ENCODE data around the gene AGXT. TPM values are rescaled to one million over a fixed set of nuclear protein-coding genes. Genes with fewer than 3 reads are reported as not detected.

AGXT gene
- total RNA-seq, 4 donors from 2014 or later = not detected

- 100% methylated on average over 1 of the region's 37 CpGs; no CpG with 5 or more reads in 1 of the 2 donors for whole genome bisulfite sequencing, 2 donors
- Histone ChIP-seq H3K4me3 (no peak overlapping the region), H3K36me3 (peaks cover 0 to 64% (median 4%) of the 10 kb centered on the region in 3 donors), H3K9me3 (no peaks in the 10 kb centered on the region), H3K4me1 (peaks cover 4 to 41% (median 13%) of the 10 kb centered on the region in 3 donors), H3K27ac (no peak overlapping the region), H3K27me3 (no peaks in the 10 kb centered on the region)
- TF ChIP-seq POLR2A (IDR thresholded peaks at IDR 0.05) (no peak), CTCF (IDR thresholded peaks at IDR 0.05) (no peak)
- DNase-seq = no peak
- intact Hi-C loops (cut with DNase I) = no loop called here
Observed at GRCh38 chr2:240888130-240888889, 19.7 kb downstream of the AGXT start.

- 60 to 78% methylated on average over 4 of the region's 11 CpGs for WGBS, 2 donors
- no peak for DNase-seq
- Histone ChIP-seq H3K9me3 (no peaks in the 10 kb centered on the region), H3K27ac (no peak overlapping the region), H3K4me1 (peaks cover 11 to 48% (median 14%) of the 10 kb centered on the region in 3 donors), H3K4me3 (no peak overlapping the region), H3K27me3 (no peaks in the 10 kb centered on the region), H3K36me3 (peaks cover 0 to 64% (median 4%) of the 10 kb centered on the region in 3 donors)
- intact Hi-C loops (cut with DNase I) = no loop called here
- no peak for TF ChIP-seq CTCF (IDR thresholded peaks at IDR 0.05)
- no peak for TF ChIP-seq POLR2A (IDR thresholded peaks at IDR 0.05)
Observed at GRCh38 chr2:240888890-240889573, 20.4 kb downstream of the AGXT start.

GRCh38 chr2:240889601-240890560, 21.3 kb downstream of the AGXT start:
- Histone ChIP-seq H3K9me3 (no peaks in the 10 kb centered on the region), H3K36me3 (peaks cover 0 to 64% (median 4%) of the 10 kb centered on the region in 3 donors), H3K27ac (peak overlapping the region in 1 of 4 donors; percentile 6), H3K27me3 (no peaks in the 10 kb centered on the region), H3K4me1 (peaks cover 14 to 56% (median 14%) of the 10 kb centered on the region in 3 donors), H3K4me3 (no peak overlapping the region)
- WGBS, 2 donors = 75 to 88% methylated on average over 5 to 11 of the region's 38 CpGs
- no peak for DNase-seq
- intact Hi-C loops (cut with DNase I) = no loop called here
- TF ChIP-seq POLR2A (IDR thresholded peaks at IDR 0.05) (no peak), CTCF (IDR thresholded peaks at IDR 0.05) (no peak)

GRCh38 chr2:240890691-240891090, 22.1 kb downstream of the AGXT start:
- H3K36me3 ChIP-seq = peaks cover 0 to 59% (median 4%) of the 10 kb centered on the region in 3 donors
- H3K4me3 ChIP-seq = no peak overlapping the region
- DNase-seq = no peak
- H3K27me3 ChIP-seq = no peaks in the 10 kb centered on the region
- no peaks in the 10 kb centered on the region for H3K9me3 ChIP-seq
- no peak for TF ChIP-seq POLR2A (IDR thresholded peaks at IDR 0.05)
- no peak for TF ChIP-seq CTCF (IDR thresholded peaks at IDR 0.05)
- H3K27ac ChIP-seq = no peak overlapping the region
- peaks cover 14 to 64% (median 14%) of the 10 kb centered on the region in 3 donors for H3K4me1 ChIP-seq
- WGBS, 2 donors = 90 to 93% methylated on average over 3 to 4 of the region's 14 CpGs
- intact Hi-C loops (cut with DNase I) = no loop called here

Data from esophagus squamous epithelium (tissue), 5 donors.